Psoas muscle (tissue), 8 donors: ENCODE measurements around the gene PHF2. TPM values are rescaled to one million over a fixed set of nuclear protein-coding genes. Genes with fewer than 3 reads are reported as not detected.

Experiments used
- ATAC-seq, 4 donors: fragments of 200-7000 bp; cut with Tn5 transposase; one replicate each; pipeline ENCODE4 v1.9.1; 2020; ENCODE audit warnings: moderate library complexity in 3 of 4, mild to moderate bottlenecking in 2 of 4
- DNase-seq, 2 donors: peaks; one replicate each; pipeline ENCODE4 v3.0.0-alpha.2; 2020
- H3K27ac ChIP-seq: fragments of 200-600 bp; one replicate; pipeline ENCODE4 v1.8.0; 2022
- H3K27me3 ChIP-seq, 3 donors: fragments of 200-600 bp in 1 of 3; one replicate each; pipeline versions ENCODE4 v1.6.1 to v1.8.0; 2013 to 2022; ENCODE audit warnings: low read length in 2 of 3, mild to moderate bottlenecking in 2 of 3, moderate library complexity in 1 of 3; ENCODE audit not compliant: insufficient read depth in 3 of 3
- H3K36me3 ChIP-seq, 2 donors: fragments of 200-600 bp in 1 of 2; one replicate each; pipeline versions ENCODE4 v1.6.1 to v1.8.0; 2013 to 2022; ENCODE audit warnings: low read depth in 1 of 2, mild to moderate bottlenecking in 1 of 2, moderate library complexity in 1 of 2; ENCODE audit not compliant: insufficient read depth in 1 of 2
- H3K4me1 ChIP-seq: fragments of 200-600 bp; one replicate; pipeline ENCODE4 v1.8.0; 2022
- H3K4me3 ChIP-seq: fragments of 200-600 bp; one replicate; pipeline ENCODE4 v1.8.0; 2022; ENCODE audit warnings: mild to moderate bottlenecking
- H3K9me3 ChIP-seq: fragments of 200-600 bp; one replicate; pipeline ENCODE4 v1.8.0; 2022
- CTCF ChIP-seq: fragments of 200-600 bp; IDR thresholded peaks from one replicate; pipeline ENCODE4 v1.8.0; 2022; ENCODE audit warnings: antibody characterized with exemption
- WGBS, 3 donors: extraction: QIAGEN DNeasy Blood & Tissue Kit; methylation state at CpG; one replicate each; pipeline versions ENCODE4 v1.1.6 to v1.1.7; 2013; 5-methylcytosine and 5-hydroxymethylcytosine counted together
- intact Hi-C, 2 donors: fragments of 100-400 bp; cut with DNase I; formaldehyde crosslinking; loops; one replicate each; pipeline versions ENCODE4 v1.11.0 to v1.14.2; 2022
- polyA plus RNA-seq, 3 donors: library from polyadenylated mRNA; stranded (reverse); fragments of 200-250 nt; gene quantifications; one replicate each; pipeline ENCODE4 v1.2.3, GENCODE V29; 2013
- total RNA-seq, 4 donors: library from RNA; stranded (reverse); fragmentation: NEBNext Ultra II Directional in 2 of 4; extraction: Animal tissue kit (Norgen Biotek cat#: 25700) in 2 of 4; gene quantifications; one replicate each; pipeline versions ENCODE4 v1.2.1 to v1.2.4, GENCODE V29; 2021 to 2023
- donor health status: healthy with polysubstance abuse.
- donor health status: DM: no; HTN: no; CAD: no; lungs with moderate emphysema.
- donor health status: Bipolar disorder and iron deficiency.
- donor health status: healthy.
- donor health status: DM: yes; HTN: yes; CAD: no.
- donor health status: DM: no; HTN: no; CAD: no.
- donor health status: DM: no; HTN: no; CAD: no.
- donor health status: DM: yes; HTN: yes; CAD: no.

Gene PHF2
- total and polyA plus RNA-seq, 7 donors: 9.3 to 26.6 (median 19.1) TPM

GRCh38 chr9:93597142-93597706 is 20.8 kb downstream of the PHF2 start:
- intact Hi-C loops: no loop called here
- ATAC-seq (no peak), DNase-seq (peak in 1 of 2 donors; percentile 16)
- TF ChIP-seq CTCF: no peak
- H3K27me3 ChIP-seq: no peaks in the 10 kb centered on the region
- H3K4me3 ChIP-seq: no peak overlapping the region
- H3K27ac ChIP-seq: no peak overlapping the region
- H3K36me3 ChIP-seq: no peaks in the 10 kb centered on the region
- no peaks in the 10 kb centered on the region for H3K9me3 ChIP-seq
- peaks cover 30% of the 10 kb centered on the region for H3K4me1 ChIP-seq
- WGBS, 3 donors: 91 to 98% (median 97%) methylated on average over 6 of the region's 6 CpGs

- DNase-seq (peak in 1 of 2 donors; percentile 42), ATAC-seq (no peak)
- peak overlapping the region; percentile 30 for H3K27ac ChIP-seq
- peaks cover 22% of the 10 kb centered on the region for H3K4me1 ChIP-seq
- H3K4me3 ChIP-seq: no peak overlapping the region
- no peaks in the 10 kb centered on the region for H3K36me3 ChIP-seq
- H3K27me3 ChIP-seq: no peaks in the 10 kb centered on the region
- intact Hi-C loops: no loop called here
- 82 to 87% (median 83%) methylated on average over 15 of the region's 15 CpGs for WGBS, 3 donors
- TF ChIP-seq CTCF: no peak
- no peaks in the 10 kb centered on the region for H3K9me3 ChIP-seq
Observed at GRCh38 chr9:93597871-93598646, 21.7 kb downstream of the PHF2 start.

GRCh38 chr9:93598647-93599241 is 22.4 kb downstream of the PHF2 start:
- 58 to 66% (median 62%) methylated on average over 11 of the region's 11 CpGs for WGBS, 3 donors
- ATAC-seq (peak in 2 of 4 donors; percentile 19 to 36), DNase-seq (peak in 1 of 2 donors; percentile 36)
- intact Hi-C loops: no loop called here
- peak overlapping the region; percentile 30 for H3K27ac ChIP-seq
- H3K4me1 ChIP-seq: peaks cover 15% of the 10 kb centered on the region
- no peaks in the 10 kb centered on the region for H3K9me3 ChIP-seq
- no peaks in the 10 kb centered on the region for H3K27me3 ChIP-seq
- H3K36me3 ChIP-seq: no peaks in the 10 kb centered on the region
- H3K4me3 ChIP-seq: no peak overlapping the region
- no peak for TF ChIP-seq CTCF

GRCh38 chr9:93599571-93600403 is 23.4 kb downstream of the PHF2 start:
- TF ChIP-seq CTCF: no peak
- no peaks in the 10 kb centered on the region for H3K27me3 ChIP-seq
- DNase-seq (peak in 1 of 2 donors; percentile 20), ATAC-seq (no peak)
- WGBS, 3 donors: 72 to 86% (median 78%) methylated on average over 17 of the region's 17 CpGs
- peaks cover 16% of the 10 kb centered on the region for H3K4me1 ChIP-seq
- intact Hi-C loops: no loop called here
- no peaks in the 10 kb centered on the region for H3K9me3 ChIP-seq
- H3K4me3 ChIP-seq: no peak overlapping the region
- no peak overlapping the region for H3K27ac ChIP-seq
- no peaks in the 10 kb centered on the region for H3K36me3 ChIP-seq
